Breast epithelium (tissue), 4 donors: Measurements from ENCODE around the gene CPHXL2. TPM values are rescaled to one million over a fixed set of nuclear protein-coding genes. Genes with fewer than 3 reads are reported as not detected.

Experiments
- DNase-seq, 2 donors: peaks; one replicate each; pipeline ENCODE4 v3.0.0-alpha.2; 2019; ENCODE audit warnings: low spot score in 2 of 2
- H3K27ac ChIP-seq, 2 donors: fragments of 200-600 bp; sonication (generic) in 1 of 2; one replicate each; pipeline ENCODE4 v1.5.1; 2016 to 2019; ENCODE audit warnings: mild to moderate bottlenecking in 1 of 2
- H3K27me3 ChIP-seq, 2 donors: fragments of 200-600 bp; sonication (generic) in 1 of 2; one replicate each; pipeline versions ENCODE4 v1.5.1 to v1.6.0; 2017 to 2019; ENCODE audit warnings: control low read depth in 1 of 2, mild to moderate bottlenecking in 1 of 2
- H3K36me3 ChIP-seq: fragments of 200-600 bp; one replicate; pipeline ENCODE4 v1.5.1; 2019
- H3K4me1 ChIP-seq, 2 donors: fragments of 200-600 bp; sonication (generic); one replicate each; pipeline ENCODE4 v1.5.1; 2016 to 2019; ENCODE audit warnings: control low read depth in 1 of 2
- H3K4me3 ChIP-seq, 3 donors: fragments of 200-600 bp; sonication (generic); 1 replicate in 2 of 3; 2 replicates in 1 of 3; pipeline ENCODE4 v1.5.1; 2016 to 2019; ENCODE audit warnings: mild to moderate bottlenecking in 3 of 3, moderate library complexity in 2 of 3
- H3K9me3 ChIP-seq, 2 donors: fragments of 200-600 bp; sonication (generic) in 1 of 2; one replicate each; pipeline ENCODE4 v1.5.1; 2016 to 2019; ENCODE audit warnings: control low read depth in 1 of 2
- POLR2A ChIP-seq: fragments of 450-650 bp; IDR thresholded peaks from one replicate; pipeline ENCODE4 v1.6.1; 2016; ENCODE audit warnings: antibody characterized with exemption, mild to moderate bottlenecking, moderate library complexity
- POLR2AphosphoS5 ChIP-seq, 3 donors: sonication (generic); formaldehyde crosslinking; IDR thresholded peaks; one replicate each; pipeline ENCODE4 v1.6.1; 2017; ENCODE audit warnings: antibody characterized with exemption in 3 of 3
- intact Hi-C: fragments of 100-400 bp; cut with DNase I; formaldehyde crosslinking; loops from one replicate; pipeline ENCODE4 v1.15.1; 2023; ENCODE audit warnings: low total_unique reads
- total RNA-seq, 3 donors: library from RNA; depleted of rRNA; stranded (reverse); fragments of >200 nt; gene quantifications; one replicate each; pipeline ENCODE4 v1.1.0, GENCODE V29; 2016
- TF ChIP-seq, protein P1 (sequence below), 3 donors: fragments of 450-650 bp; IDR thresholded peaks; one replicate each; pipeline ENCODE4 v1.5.1; 2016 to 2017; ENCODE audit warnings: antibody characterized with exemption in 3 of 3, mild to moderate bottlenecking in 3 of 3, moderate library complexity in 3 of 3

CPHXL2 gene
- total RNA-seq, 3 donors from 2014 or later = not detected

DNA sequence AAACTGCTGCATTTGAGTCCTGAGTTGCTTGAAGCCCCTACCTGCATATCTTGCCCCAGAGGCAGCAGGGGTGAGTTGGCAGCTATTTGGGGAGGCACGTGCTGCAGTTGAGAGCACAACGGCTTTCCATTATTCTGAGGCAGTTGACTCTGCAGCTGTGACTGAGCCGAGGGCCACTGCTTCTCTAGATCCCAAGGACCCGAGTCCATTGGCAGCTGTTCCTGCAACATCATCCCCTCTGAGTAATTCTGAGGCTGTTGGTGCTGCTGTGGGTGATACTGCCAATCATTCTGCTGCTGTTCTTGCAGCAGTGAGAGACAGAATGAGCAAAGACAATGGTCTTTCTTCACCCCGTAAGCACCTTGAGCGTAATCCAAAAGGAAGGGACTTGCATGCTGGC is 16.5 kb downstream of the CPHXL2 start:
- H3K4me1 ChIP-seq = no peaks in the 10 kb centered on the region
- H3K9me3 ChIP-seq = no peaks in the 10 kb centered on the region
- DNase-seq = no peak
- no peak overlapping the region for H3K27ac ChIP-seq
- TF ChIP-seq POLR2A (no peak), POLR2AphosphoS5 (IDR thresholded peaks at IDR 0.05) (no peak)
- TF ChIP-seq, protein P1, sequence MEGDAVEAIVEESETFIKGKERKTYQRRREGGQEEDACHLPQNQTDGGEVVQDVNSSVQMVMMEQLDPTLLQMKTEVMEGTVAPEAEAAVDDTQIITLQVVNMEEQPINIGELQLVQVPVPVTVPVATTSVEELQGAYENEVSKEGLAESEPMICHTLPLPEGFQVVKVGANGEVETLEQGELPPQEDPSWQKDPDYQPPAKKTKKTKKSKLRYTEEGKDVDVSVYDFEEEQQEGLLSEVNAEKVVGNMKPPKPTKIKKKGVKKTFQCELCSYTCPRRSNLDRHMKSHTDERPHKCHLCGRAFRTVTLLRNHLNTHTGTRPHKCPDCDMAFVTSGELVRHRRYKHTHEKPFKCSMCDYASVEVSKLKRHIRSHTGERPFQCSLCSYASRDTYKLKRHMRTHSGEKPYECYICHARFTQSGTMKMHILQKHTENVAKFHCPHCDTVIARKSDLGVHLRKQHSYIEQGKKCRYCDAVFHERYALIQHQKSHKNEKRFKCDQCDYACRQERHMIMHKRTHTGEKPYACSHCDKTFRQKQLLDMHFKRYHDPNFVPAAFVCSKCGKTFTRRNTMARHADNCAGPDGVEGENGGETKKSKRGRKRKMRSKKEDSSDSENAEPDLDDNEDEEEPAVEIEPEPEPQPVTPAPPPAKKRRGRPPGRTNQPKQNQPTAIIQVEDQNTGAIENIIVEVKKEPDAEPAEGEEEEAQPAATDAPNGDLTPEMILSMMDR (IDR thresholded peaks at IDR 0.05) = no peak
- no peaks in the 10 kb centered on the region for H3K27me3 ChIP-seq
- intact Hi-C loops = no loop called here
- no peaks in the 10 kb centered on the region for H3K36me3 ChIP-seq
- no peak overlapping the region for H3K4me3 ChIP-seq

DNA sequence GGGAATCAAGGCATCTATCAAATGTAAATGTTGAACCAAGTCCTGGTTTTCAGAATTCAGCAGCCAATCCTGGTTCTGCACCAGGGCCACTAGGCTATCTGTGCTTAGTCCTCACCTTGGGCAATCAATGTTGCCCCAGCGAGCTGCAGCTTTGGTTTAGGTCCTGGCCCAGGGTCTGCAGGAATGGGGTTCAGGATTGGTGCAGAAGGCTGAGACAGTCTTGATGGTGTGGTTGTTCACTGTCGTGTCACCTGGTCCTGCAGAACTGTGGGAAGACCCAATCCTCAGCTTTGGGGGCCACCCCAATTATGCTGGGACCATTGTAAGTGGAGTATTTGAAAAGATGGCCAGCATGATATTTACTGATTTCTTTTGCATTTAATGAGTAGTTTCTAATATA is 18.6 kb downstream of the CPHXL2 start:
- Histone ChIP-seq H3K27ac (no peak overlapping the region), H3K4me3 (no peak overlapping the region), H3K27me3 (no peaks in the 10 kb centered on the region), H3K36me3 (no peaks in the 10 kb centered on the region), H3K9me3 (no peaks in the 10 kb centered on the region), H3K4me1 (no peaks in the 10 kb centered on the region)
- no peak for DNase-seq
- intact Hi-C loops = no loop called here
- TF ChIP-seq, protein P1 (IDR thresholded peaks at IDR 0.05) = no peak
- TF ChIP-seq POLR2A = no peak
- TF ChIP-seq POLR2AphosphoS5 (IDR thresholded peaks at IDR 0.05) = no peak

DNA sequence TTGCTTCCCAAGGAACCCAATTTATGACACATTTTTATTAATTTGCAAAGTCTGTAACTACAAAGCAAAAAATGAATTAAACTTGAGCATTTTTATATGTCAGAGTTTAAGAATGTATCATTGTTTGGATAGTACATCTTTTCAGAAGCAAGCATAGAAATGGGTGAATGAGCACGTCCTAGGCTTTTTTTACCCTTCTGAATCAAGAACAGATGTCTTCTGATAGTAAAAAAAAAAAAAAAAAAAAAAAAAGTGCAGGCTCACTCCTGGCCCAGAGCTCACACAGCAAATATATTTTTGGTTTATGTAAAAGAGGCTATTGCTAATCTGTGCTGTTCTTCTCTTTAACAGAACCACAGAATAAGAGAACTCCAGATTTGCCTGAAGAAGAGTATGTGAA is 22.9 kb downstream of the CPHXL2 start:
- H3K4me3 ChIP-seq = no peak overlapping the region
- H3K36me3 ChIP-seq = no peaks in the 10 kb centered on the region
- intact Hi-C loops = no loop called here
- no peak overlapping the region for H3K27ac ChIP-seq
- no peaks in the 10 kb centered on the region for H3K9me3 ChIP-seq
- no peak for DNase-seq
- peaks cover 0 to 24% of the 10 kb centered on the region in 2 donors for H3K4me1 ChIP-seq
- H3K27me3 ChIP-seq = no peaks in the 10 kb centered on the region
- TF ChIP-seq, protein P1 (IDR thresholded peaks at IDR 0.05) = no peak
- no peak for TF ChIP-seq POLR2AphosphoS5 (IDR thresholded peaks at IDR 0.05)
- TF ChIP-seq POLR2A = no peak

DNA sequence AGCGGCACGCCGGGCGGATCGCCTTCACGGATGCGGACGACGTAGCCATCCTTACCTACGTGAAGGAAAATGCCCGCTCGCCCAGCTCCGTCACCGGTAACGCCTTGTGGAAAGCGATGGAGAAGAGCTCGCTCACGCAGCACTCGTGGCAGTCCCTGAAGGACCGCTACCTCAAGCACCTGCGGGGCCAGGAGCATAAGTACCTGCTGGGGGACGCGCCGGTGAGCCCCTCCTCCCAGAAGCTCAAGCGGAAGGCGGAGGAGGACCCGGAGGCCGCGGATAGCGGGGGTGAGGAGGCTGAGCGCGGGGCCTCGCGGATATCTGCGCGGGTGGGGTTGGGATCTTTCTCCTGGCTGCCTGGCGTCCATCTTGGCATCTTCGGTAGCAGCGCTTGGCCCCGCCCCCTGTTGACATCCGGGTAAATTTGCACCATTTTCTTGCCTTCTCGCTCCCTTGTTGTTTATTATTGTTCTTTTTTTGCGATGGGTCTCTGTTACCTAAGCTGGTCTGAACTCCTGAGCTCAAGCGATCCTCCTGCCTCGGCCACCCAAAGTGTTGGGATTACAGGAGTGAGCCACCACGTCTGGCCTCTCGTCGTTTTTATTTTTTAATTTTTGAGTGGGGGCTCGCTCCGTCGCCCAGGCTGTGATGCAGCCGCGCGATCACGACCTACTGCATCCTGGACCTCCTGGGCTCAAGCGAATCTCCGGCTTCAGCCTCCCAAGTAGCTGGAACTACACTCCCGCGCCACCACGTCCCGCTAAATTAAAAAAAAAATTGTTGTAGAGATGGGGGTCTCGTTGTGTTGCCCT is 28.3 kb downstream of the CPHXL2 start:
- DNase-seq = peak; percentile 78 to 82

More for the DNA sequence above, 28.3 kb downstream of the CPHXL2 start:
- Histone ChIP-seq H3K9me3 (no peaks in the 10 kb centered on the region), H3K4me3 (peak overlapping the region; percentile 86 to 100 (median 87)), H3K27ac (peak overlapping the region; percentile 96 to 99), H3K4me1 (peaks cover 0 to 34% of the 10 kb centered on the region in 2 donors), H3K36me3 (no peaks in the 10 kb centered on the region), H3K27me3 (no peaks in the 10 kb centered on the region)
- intact Hi-C loops = no loop called here
- peak; percentile 18 for TF ChIP-seq POLR2A
- TF ChIP-seq POLR2AphosphoS5 (IDR thresholded peaks at IDR 0.05) = peak in 1 of 3 donors; percentile 18
- TF ChIP-seq, protein P1 (IDR thresholded peaks at IDR 0.05) = no peak
